Adipocyte (in vitro differentiated cells): ENCODE data around the gene SRGAP3.

ENCODE experiments used
- DNase-seq: peaks from one replicate; pipeline ENCODE4 v3.0.0-alpha.2; 2015; ENCODE audit warnings: low read depth
- H3K27me3 ChIP-seq: replicated peaks from 2 replicates; pipeline ENCODE4 v1.7.0; 2013; ENCODE audit warnings: mild to moderate bottlenecking, low read length, moderate library complexity; ENCODE audit not compliant: control insufficient read depth, insufficient read depth
- H3K36me3 ChIP-seq: 2 replicates; pipeline ENCODE4 v1.7.0; 2013; ENCODE audit warnings: low read length, mild to moderate bottlenecking, moderate library complexity; ENCODE audit not compliant: control insufficient read depth, insufficient read depth, severe bottlenecking
- H3K4me1 ChIP-seq: 2 replicates; pipeline ENCODE4 v1.7.0; 2013; ENCODE audit warnings: mild to moderate bottlenecking, low read length, moderate library complexity; ENCODE audit not compliant: control insufficient read depth, insufficient read depth
- H3K4me3 ChIP-seq: 2 replicates; pipeline ENCODE4 v1.7.0; 2013; ENCODE audit warnings: mild to moderate bottlenecking, low read length, moderate library complexity
- H3K9ac ChIP-seq: 2 replicates; pipeline ENCODE4 v1.7.0; 2013; ENCODE audit warnings: mild to moderate bottlenecking, low read length, moderate library complexity
- H3K9me3 ChIP-seq: 2 replicates; pipeline ENCODE4 v1.7.0; 2013; ENCODE audit warnings: mild to moderate bottlenecking, low read length, moderate library complexity; ENCODE audit not compliant: control insufficient read depth

Gene SRGAP3

GRCh38 chr3:9238276-9238675, 11.2 kb downstream of the SRGAP3 start:
- no peak for DNase-seq
- no peaks in the 10 kb centered on the region for H3K9me3 ChIP-seq
- H3K36me3 ChIP-seq = no peaks in the 10 kb centered on the region
- no peak overlapping the region for H3K4me3 ChIP-seq
- no peaks in the 10 kb centered on the region for H3K4me1 ChIP-seq
- no peaks in the 10 kb centered on the region for H3K27me3 ChIP-seq
- H3K9ac ChIP-seq = no peak overlapping the region

GRCh38 chr3:9233814-9234600, 15.4 kb downstream of the SRGAP3 start:
- Histone ChIP-seq H3K9ac (no peak overlapping the region), H3K4me1 (peaks cover 17% of the 10 kb centered on the region), H3K27me3 (no peaks in the 10 kb centered on the region), H3K4me3 (no peak overlapping the region), H3K9me3 (no peaks in the 10 kb centered on the region), H3K36me3 (no peaks in the 10 kb centered on the region)
- DNase-seq = no peak

GRCh38 chr3:9233101-9233500, 16.3 kb downstream of the SRGAP3 start:
- Histone ChIP-seq H3K4me1 (peaks cover 17% of the 10 kb centered on the region), H3K9ac (no peak overlapping the region), H3K27me3 (no peaks in the 10 kb centered on the region), H3K36me3 (no peaks in the 10 kb centered on the region), H3K9me3 (no peaks in the 10 kb centered on the region), H3K4me3 (no peak overlapping the region)
- DNase-seq = no peak

- no peak for DNase-seq
- H3K27me3 ChIP-seq = no peaks in the 10 kb centered on the region
- H3K36me3 ChIP-seq = no peaks in the 10 kb centered on the region
- no peak overlapping the region for H3K9ac ChIP-seq
- H3K9me3 ChIP-seq = no peaks in the 10 kb centered on the region
- H3K4me1 ChIP-seq = peaks cover 17% of the 10 kb centered on the region
- no peak overlapping the region for H3K4me3 ChIP-seq
Measured at GRCh38 chr3:9231937-9232336, 17.5 kb downstream of the SRGAP3 start.

GRCh38 chr3:9231471-9231870, 18.0 kb downstream of the SRGAP3 start:
- H3K36me3 ChIP-seq = no peaks in the 10 kb centered on the region
- DNase-seq = no peak
- no peak overlapping the region for H3K9ac ChIP-seq
- no peaks in the 10 kb centered on the region for H3K9me3 ChIP-seq
- H3K4me3 ChIP-seq = no peak overlapping the region
- peaks cover 22% of the 10 kb centered on the region for H3K4me1 ChIP-seq
- H3K27me3 ChIP-seq = no peaks in the 10 kb centered on the region

GRCh38 chr3:9231006-9231405, 18.4 kb downstream of the SRGAP3 start:
- Histone ChIP-seq H3K4me3 (peak overlapping the region; percentile 16), H3K9ac (no peak overlapping the region), H3K36me3 (no peaks in the 10 kb centered on the region), H3K9me3 (no peaks in the 10 kb centered on the region), H3K4me1 (peaks cover 26% of the 10 kb centered on the region), H3K27me3 (no peaks in the 10 kb centered on the region)
- no peak for DNase-seq

- H3K4me3 ChIP-seq = peak overlapping the region; percentile 16
- peaks cover 27% of the 10 kb centered on the region for H3K4me1 ChIP-seq
- no peaks in the 10 kb centered on the region for H3K27me3 ChIP-seq
- DNase-seq = no peak
- H3K36me3 ChIP-seq = no peaks in the 10 kb centered on the region
- H3K9me3 ChIP-seq = no peaks in the 10 kb centered on the region
- no peak overlapping the region for H3K9ac ChIP-seq
Measured at GRCh38 chr3:9230596-9230995, 18.9 kb downstream of the SRGAP3 start.

GRCh38 chr3:9229879-9230278, 19.6 kb downstream of the SRGAP3 start:
- Histone ChIP-seq H3K4me3 (no peak overlapping the region), H3K9me3 (no peaks in the 10 kb centered on the region), H3K27me3 (no peaks in the 10 kb centered on the region), H3K4me1 (peaks cover 27% of the 10 kb centered on the region), H3K9ac (no peak overlapping the region), H3K36me3 (no peaks in the 10 kb centered on the region)
- DNase-seq = no peak

- no peaks in the 10 kb centered on the region for H3K9me3 ChIP-seq
- no peak overlapping the region for H3K4me3 ChIP-seq
- no peak overlapping the region for H3K9ac ChIP-seq
- no peaks in the 10 kb centered on the region for H3K27me3 ChIP-seq
- no peaks in the 10 kb centered on the region for H3K36me3 ChIP-seq
- peaks cover 29% of the 10 kb centered on the region for H3K4me1 ChIP-seq
- DNase-seq = no peak
Measured at GRCh38 chr3:9229325-9229724, 20.1 kb downstream of the SRGAP3 start.

GRCh38 chr3:9226326-9226725, 23.1 kb downstream of the SRGAP3 start:
- H3K27me3 ChIP-seq = no peaks in the 10 kb centered on the region
- no peaks in the 10 kb centered on the region for H3K36me3 ChIP-seq
- no peak overlapping the region for H3K4me3 ChIP-seq
- peaks cover 49% of the 10 kb centered on the region for H3K4me1 ChIP-seq
- peak; percentile 40 for DNase-seq
- H3K9ac ChIP-seq = peak overlapping the region; percentile 10
- H3K9me3 ChIP-seq = no peaks in the 10 kb centered on the region

- Histone ChIP-seq H3K9me3 (no peaks in the 10 kb centered on the region), H3K27me3 (no peaks in the 10 kb centered on the region), H3K9ac (no peak overlapping the region), H3K4me3 (no peak overlapping the region), H3K36me3 (no peaks in the 10 kb centered on the region), H3K4me1 (peaks cover 40% of the 10 kb centered on the region)
- no peak for DNase-seq
Measured at GRCh38 chr3:9225268-9225667, 24.2 kb downstream of the SRGAP3 start.

GRCh38 chr3:9224490-9224889, 25.0 kb downstream of the SRGAP3 start:
- no peak for DNase-seq
- H3K4me1 ChIP-seq = peaks cover 32% of the 10 kb centered on the region

More at GRCh38 chr3:9224490-9224889, 25.0 kb downstream of the SRGAP3 start:
- Histone ChIP-seq H3K4me3 (no peak overlapping the region), H3K9ac (no peak overlapping the region), H3K27me3 (no peaks in the 10 kb centered on the region), H3K9me3 (no peaks in the 10 kb centered on the region), H3K36me3 (no peaks in the 10 kb centered on the region)
